Measurements from ENCODE around the gene TMPRSS6. TPM values are rescaled to one million over a fixed set of nuclear protein-coding genes. Genes with fewer than 3 reads are reported as not detected.
A peak's percentile ranks its signal among the peaks of the same experiment; 100 is the strongest.

TMPRSS6 gene
- total and polyA plus RNA-seq, 2 of the 13 experiments (the other 11 are each of a cell fraction or from before 2014, with no cell fraction given) = 4.2 to 4.8 TPM

- TF ChIP-seq KDM6A (CRISPR knock-in tag; IDR thresholded peaks at IDR 0.05; ENCODE audit: low read depth) (peak; percentile 95), KMT2A (CRISPR knock-in tag; IDR thresholded peaks at IDR 0.05) (peak; percentile 66; the same call in 1 of the 2 replicates), MYNN (CRISPR knock-in tag; IDR thresholded peaks at IDR 0.05; ENCODE audit: low read depth) (0 out of 2 replicates have a peak, but pooled peaks have one; percentile 61), GABPB1 (CRISPR knock-in tag; IDR thresholded peaks at IDR 0.05) (peak; percentile 86), GRHL1 (CRISPR knock-in tag; conservative IDR thresholded peaks at IDR 0.05) (no peak), ZNF839 (CRISPR knock-in tag; IDR thresholded peaks at IDR 0.05; ENCODE audit: borderline replicate concordance) (no peak; the same call in 1 of the 2 replicates), ZNF253 (CRISPR knock-in tag; IDR thresholded peaks at IDR 0.05; ENCODE audit: borderline replicate concordance) (peak; percentile 50; the same call in 1 of the 2 replicates), NR2F2 (IDR thresholded peaks at IDR 0.05; ENCODE audit: borderline replicate concordance, low read depth) (peak; percentile 95), RAD21 (CRISPR knock-in tag; IDR thresholded peaks at IDR 0.05) (0 out of 2 replicates have a peak, but pooled peaks have one; percentile 3), ZNF674 (CRISPR knock-in tag; IDR thresholded peaks at IDR 0.05; ENCODE audit: low read depth) (no peak), FLYWCH1 (CRISPR knock-in tag; IDR thresholded peaks at IDR 0.05) (no peak), ZNF138 (CRISPR knock-in tag; IDR thresholded peaks at IDR 0.05; ENCODE audit: low read depth) (peak; percentile 69; the same call in 1 of the 2 replicates), ZNF543 (CRISPR knock-in tag; IDR thresholded peaks at IDR 0.05) (no peak), BCLAF1 (IDR thresholded peaks at IDR 0.05) (no peak), ZNF770 (CRISPR knock-in tag; IDR thresholded peaks at IDR 0.05) (peak; percentile 78; the same call in 1 of the 2 replicates), ZNF558 (CRISPR knock-in tag; IDR thresholded peaks at IDR 0.05; ENCODE audit: borderline replicate concordance) (no peak; the same call in 1 of the 2 replicates), NFYC (CRISPR knock-in tag; IDR thresholded peaks at IDR 0.05) (peak; percentile 12; the same call in 1 of the 2 replicates), NR1H2 (CRISPR knock-in tag; IDR thresholded peaks at IDR 0.05; ENCODE audit: borderline replicate concordance, low read depth) (peak; percentile 84; the same call in 1 of the 2 replicates), SMC3 (IDR thresholded peaks at IDR 0.05; ENCODE audit: low read length) (peak; percentile 28; the same call in 1 of the 2 replicates), NFE2L2 (IDR thresholded peaks at IDR 0.05; ENCODE audit: low read length) (no peak; the same call in 1 of the 2 replicates)
- TF ChIP-seq, protein P1, sequence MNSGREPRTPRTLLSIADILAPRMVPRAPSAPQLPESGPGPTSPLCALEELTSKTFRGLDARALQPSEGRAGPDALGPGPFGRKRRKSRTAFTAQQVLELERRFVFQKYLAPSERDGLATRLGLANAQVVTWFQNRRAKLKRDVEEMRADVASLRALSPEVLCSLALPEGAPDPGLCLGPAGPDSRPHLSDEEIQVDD (CRISPR knock-in tag; IDR thresholded peaks at IDR 0.05; ENCODE audit: borderline replicate concordance) = no peak
These were observed 76.7 kb downstream of the TMPRSS6 start (continued) for GRCh38 chr22:37032535-37033460.
